HepG2 (cell line): Measurements from ENCODE around the gene STH. TPM values are rescaled to one million over a fixed set of nuclear protein-coding genes. Genes with fewer than 3 reads are reported as not detected.

ENCODE experiments used
- FOXA3 ChIP-seq: IDR thresholded peaks from 2 replicates; pipeline ENCODE4 v1.6.1; 2016; ENCODE audit warnings: missing genetic modification reagents, missing compliant biosample characterization
- FOXJ3 ChIP-seq: sonication (generic); formaldehyde crosslinking; IDR thresholded peaks from 2 replicates; pipeline ENCODE4 v1.4.0; 2020; ENCODE audit warnings: missing genetic modification reagents, mild to moderate bottlenecking, borderline replicate concordance
- HNF4G ChIP-seq, 2 experiments: sonication (generic) in 1 of 2; formaldehyde crosslinking in 1 of 2; IDR thresholded peaks; 2 replicates each; pipeline versions ENCODE4 v1.4.0 to v1.6.1; 2011 to 2020; ENCODE audit warnings: borderline replicate concordance in 2 of 2, low read depth in 2 of 2, mild to moderate bottlenecking in 2 of 2, low read length in 1 of 2, missing genetic modification reagents in 1 of 2, moderate library complexity in 1 of 2
- LRRFIP1 ChIP-seq: sonication (generic); formaldehyde crosslinking; conservative IDR thresholded peaks from 2 replicates; pipeline ENCODE4 v1.4.0; 2020; ENCODE audit warnings: missing genetic modification reagents
- MAFG ChIP-seq: sonication (generic); formaldehyde crosslinking; IDR thresholded peaks from 2 replicates; pipeline ENCODE4 v1.5.1; 2020; ENCODE audit warnings: mild to moderate bottlenecking, missing genetic modification reagents
- MTA3 ChIP-seq: sonication (generic); formaldehyde crosslinking; IDR thresholded peaks from 2 replicates; pipeline ENCODE4 v1.4.0; 2020; ENCODE audit warnings: missing genetic modification reagents
- MYC ChIP-seq: sonication (generic); formaldehyde crosslinking; IDR thresholded peaks from 2 replicates; pipeline ENCODE4 v1.9.0; 2021; ENCODE audit warnings: missing genetic modification reagents, borderline replicate concordance
- RFXAP ChIP-seq: sonication (generic); formaldehyde crosslinking; IDR thresholded peaks from 2 replicates; pipeline ENCODE4 v1.4.0; 2020; ENCODE audit warnings: missing genetic modification reagents, borderline replicate concordance
- YEATS2 ChIP-seq: sonication (generic); formaldehyde crosslinking; IDR thresholded peaks from 2 replicates; pipeline ENCODE4 v1.4.0; 2020; ENCODE audit warnings: missing genetic modification reagents, borderline replicate concordance
- ZBTB33 ChIP-seq: sonication (generic); formaldehyde crosslinking; IDR thresholded peaks from 2 replicates; pipeline ENCODE4 v1.4.0; 2020; ENCODE audit warnings: missing genetic modification reagents
- ZIK1 ChIP-seq: sonication (generic); formaldehyde crosslinking; IDR thresholded peaks from 2 replicates; pipeline ENCODE4 v1.5.0; 2020; ENCODE audit warnings: mild to moderate bottlenecking, low read depth, missing genetic modification reagents, borderline replicate concordance
- ZNF136 ChIP-seq: sonication (generic); formaldehyde crosslinking; IDR thresholded peaks from 2 replicates; pipeline ENCODE4 v1.8.1; 2022; ENCODE audit warnings: low read depth, mild to moderate bottlenecking, moderate library complexity, missing genetic modification reagents
- ZNF468 ChIP-seq: sonication (generic); formaldehyde crosslinking; IDR thresholded peaks from 2 replicates; pipeline ENCODE4 v1.8.0; 2022; ENCODE audit warnings: mild to moderate bottlenecking, moderate library complexity, missing genetic modification reagents
- ZNF567 ChIP-seq: sonication (generic); formaldehyde crosslinking; IDR thresholded peaks from 2 replicates; pipeline ENCODE4 v1.8.1; 2023; ENCODE audit warnings: mild to moderate bottlenecking, missing genetic modification reagents, borderline replicate concordance
- ZNF724P ChIP-seq: sonication (generic); formaldehyde crosslinking; IDR thresholded peaks from 2 replicates; pipeline ENCODE4 v1.8.0; 2022; ENCODE audit warnings: missing genetic modification reagents, borderline replicate concordance
- ZNF780A ChIP-seq: sonication (generic); formaldehyde crosslinking; IDR thresholded peaks from 2 replicates; pipeline ENCODE4 v1.8.0; 2022; ENCODE audit warnings: mild to moderate bottlenecking, missing genetic modification reagents, moderate library complexity
- ZSCAN21 ChIP-seq: sonication (generic); formaldehyde crosslinking; IDR thresholded peaks from 2 replicates; pipeline ENCODE4 v1.8.0; 2022; ENCODE audit warnings: mild to moderate bottlenecking, missing genetic modification reagents, moderate library complexity, borderline replicate concordance
- ZSCAN30 ChIP-seq: sonication (generic); formaldehyde crosslinking; IDR thresholded peaks from 2 replicates; pipeline ENCODE4 v1.5.0; 2020; ENCODE audit warnings: mild to moderate bottlenecking, missing genetic modification reagents
- polyA plus RNA-seq, 8 experiments: library from polyadenylated mRNA; depleted of rRNA in 3 of 8; stranded (reverse) in 7 of 8; unstranded in 1 of 8; fragments of >200 nt; fragmentation: Illumina TruSeq in 4 of 8; extraction: Trizol in 4 of 8; gene quantifications; 2 replicates each; pipeline versions ENCODE4 v1.2.1 to v1.2.3, GENCODE V29; 2011 to 2016; ENCODE audit warnings: low read depth in 4 of 8, missing spikeins in 1 of 8, mixed read lengths in 1 of 8; ENCODE audit not compliant: insufficient read depth in 1 of 8
- total RNA-seq, 5 experiments: library from RNA; depleted of rRNA; stranded (reverse); fragments of >200 nt; fragmentation: Illumina TruSeq; extraction: Trizol; gene quantifications; 2 replicates each; pipeline ENCODE4 v1.2.3, GENCODE V29; 2016; ENCODE audit warnings: low read depth in 1 of 5
- TF ChIP-seq, protein P1 (sequence below): sonication (generic); formaldehyde crosslinking; IDR thresholded peaks from 2 replicates; pipeline ENCODE4 v1.5.1; 2020; ENCODE audit warnings: mild to moderate bottlenecking, missing genetic modification reagents

Gene STH
- total and polyA plus RNA-seq, 2 of the 13 experiments (the other 11 are each of a cell fraction or from before 2014, with no cell fraction given), result not detected

GRCh38 chr17:46001390-46002310 lies 2.6 kb downstream of the STH start (continued):
- TF ChIP-seq ZBTB33 (CRISPR knock-in tag), result peak; percentile 84
- TF ChIP-seq FOXJ3 (CRISPR knock-in tag), result no peak
- no peak for TF ChIP-seq RFXAP (CRISPR knock-in tag)
- no peak for TF ChIP-seq ZSCAN30 (CRISPR knock-in tag)
- TF ChIP-seq ZNF567 (CRISPR knock-in tag), result no peak
- TF ChIP-seq YEATS2, result no peak
- TF ChIP-seq, protein P1, sequence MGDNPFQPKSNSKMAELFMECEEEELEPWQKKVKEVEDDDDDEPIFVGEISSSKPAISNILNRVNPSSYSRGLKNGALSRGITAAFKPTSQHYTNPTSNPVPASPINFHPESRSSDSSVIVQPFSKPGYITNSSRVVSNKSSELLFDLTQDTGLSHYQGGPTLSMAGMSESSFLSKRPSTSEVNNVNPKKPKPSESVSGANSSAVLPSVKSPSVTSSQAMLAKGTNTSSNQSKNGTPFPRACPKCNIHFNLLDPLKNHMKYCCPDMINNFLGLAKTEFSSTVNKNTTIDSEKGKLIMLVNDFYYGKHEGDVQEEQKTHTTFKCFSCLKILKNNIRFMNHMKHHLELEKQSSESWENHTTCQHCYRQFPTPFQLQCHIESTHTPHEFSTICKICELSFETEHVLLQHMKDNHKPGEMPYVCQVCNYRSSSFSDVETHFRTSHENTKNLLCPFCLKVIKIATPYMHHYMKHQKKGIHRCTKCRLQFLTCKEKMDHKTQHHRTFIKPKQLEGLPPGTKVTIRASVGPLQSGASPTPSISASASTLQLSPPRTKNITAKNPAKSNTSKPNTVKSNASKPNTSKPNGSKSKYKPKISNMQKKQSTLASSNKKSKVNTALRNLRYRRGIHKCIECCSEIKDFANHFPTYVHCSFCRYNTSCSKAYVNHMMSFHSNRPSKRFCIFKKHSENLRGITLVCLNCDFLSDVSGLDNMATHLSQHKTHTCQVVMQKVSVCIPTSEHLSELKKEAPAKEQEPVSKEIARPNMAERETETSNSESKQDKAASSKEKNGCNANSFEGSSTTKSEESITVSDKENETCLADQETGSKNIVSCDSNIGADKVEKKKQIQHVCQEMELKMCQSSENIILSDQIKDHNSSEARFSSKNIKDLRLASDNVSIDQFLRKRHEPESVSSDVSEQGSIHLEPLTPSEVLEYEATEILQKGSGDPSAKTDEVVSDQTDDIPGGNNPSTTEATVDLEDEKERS, result no peak
- TF ChIP-seq HNF4G (IDR thresholded peaks at IDR 0.05; ENCODE audit: borderline replicate concordance, low read depth, low read length), result no peak
- no peak for TF ChIP-seq HNF4G (CRISPR knock-in tag; IDR thresholded peaks at IDR 0.05; ENCODE audit: borderline replicate concordance, low read depth)
- TF ChIP-seq ZNF724P (CRISPR knock-in tag), result no peak
- no peak for TF ChIP-seq ZIK1 (CRISPR knock-in tag)
- TF ChIP-seq ZNF468 (CRISPR knock-in tag), result no peak
- TF ChIP-seq ZNF136 (CRISPR knock-in tag), result no peak
- TF ChIP-seq FOXA3, result no peak
- no peak for TF ChIP-seq MAFG (CRISPR knock-in tag)
- 0 out of 2 replicates have a peak, but pooled peaks have one; percentile 1 for TF ChIP-seq MYC (CRISPR knock-in tag)
- TF ChIP-seq MTA3 (CRISPR knock-in tag), result no peak
- no peak for TF ChIP-seq LRRFIP1 (CRISPR knock-in tag)
- TF ChIP-seq ZNF780A (CRISPR knock-in tag), result no peak
- 0 out of 2 replicates have a peak, but pooled peaks have one; percentile 17 for TF ChIP-seq ZSCAN21
